ENCODE data around the gene STK39. TPM values are rescaled to one million over a fixed set of nuclear protein-coding genes. Genes with fewer than 3 reads are reported as not detected.
"Not testable (repeated sequence)": the region's sequence is repeated elsewhere in the genome, so short reads cannot be mapped to it uniquely, and the experiment has no call there.

STK39 gene
- total RNA-seq, 1 experiment from 2014 or later: 22.1 TPM

DNA sequence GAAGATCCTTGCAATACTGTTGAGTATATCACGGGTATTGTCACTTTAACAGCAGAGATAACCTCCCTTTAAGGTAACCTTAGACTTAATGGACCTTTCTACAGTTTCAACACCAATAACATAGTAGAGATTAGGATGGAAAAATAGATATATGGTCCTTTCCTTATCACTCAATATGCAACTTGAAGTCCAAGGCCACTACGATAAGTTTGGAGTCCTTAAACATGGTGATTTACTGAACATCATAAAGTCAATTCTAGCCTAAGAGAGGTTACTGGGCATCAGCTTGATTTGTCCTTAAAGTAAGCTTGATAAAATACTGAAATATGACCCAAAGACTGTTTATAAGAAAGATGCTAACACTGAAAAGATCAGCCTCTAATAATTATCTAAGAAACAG, 203.2 kb downstream of the STK39 start:
- Histone ChIP-seq H3K4ac (ENCODE audit: low read depth, low read length) (no peak overlapping the region), H3K9ac (ENCODE audit: extremely low read depth, insufficient read length, low read length) (no peak overlapping the region), H2BK12ac (ENCODE audit: insufficient read length, low read depth, low read length) (no peak overlapping the region), H3K79me1 (ENCODE audit: insufficient read depth, low read depth, low read length, poor library complexity, severe bottlenecking) (no peaks in the 10 kb centered on the region), H4K91ac (ENCODE audit: insufficient read length, low read depth, low read length) (no peak overlapping the region), H3K4me1 (ENCODE audit: insufficient read depth, low read length) (no peaks in the 10 kb centered on the region), H2BK5ac (ENCODE audit: insufficient read length, low read length) (no peak overlapping the region), H2BK20ac (ENCODE audit: low read depth, low read length, poor library complexity, severe bottlenecking) (no peak overlapping the region), H2AFZ (ENCODE audit: low read length) (no peak overlapping the region), H2BK120ac (ENCODE audit: low read depth, low read length, poor library complexity, severe bottlenecking) (no peak overlapping the region), H2AK5ac (ENCODE audit: insufficient read length, low read length) (no peak overlapping the region), H3K14ac (ENCODE audit: insufficient read depth, low read length) (no peak overlapping the region), H3K56ac (ENCODE audit: insufficient read length, low read depth, low read length) (no peak overlapping the region), H3K9me3 (ENCODE audit: control insufficient read depth, low read depth, low read length) (no peaks in the 10 kb centered on the region), H4K8ac (replicated peaks; ENCODE audit: insufficient read length, low read depth, low read length) (no peak overlapping the region), H4K5ac (ENCODE audit: insufficient read length, low read depth, low read length) (no peak overlapping the region), H3K23me2 (ENCODE audit: insufficient read length, low read depth, low read length, poor library complexity, severe bottlenecking) (no peaks in the 10 kb centered on the region), H3K23ac (ENCODE audit: insufficient read length, low read depth, low read length) (no peak overlapping the region), H3T11ph (ENCODE audit: low read length) (no peak overlapping the region), H3K4me2 (ENCODE audit: insufficient read depth, insufficient read length, low read length) (no peak overlapping the region), H3K79me2 (ENCODE audit: insufficient read depth, low read length) (no peaks in the 10 kb centered on the region), H2BK15ac (ENCODE audit: low read depth, low read length) (no peak overlapping the region), H3K27me3 (ENCODE audit: insufficient read depth, low read length) (no peaks in the 10 kb centered on the region), H3K27ac (ENCODE audit: insufficient read length, low read depth, low read length) (no peak overlapping the region), H3K18ac (ENCODE audit: insufficient read length, low read depth, low read length) (no peak overlapping the region), H4K20me1 (ENCODE audit: control insufficient read depth, insufficient read depth, insufficient read length) (no peaks in the 10 kb centered on the region)
- WGBS (ENCODE audit: extremely low coverage, insufficient read length, low lambda C conversion rate): no CpG with 5 or more reads among the region's 2 CpGs
- no peaks in the 10 kb centered on the region; a peak in 1 of 7 replicates for H3K36me3 Mint-ChIP-seq (ENCODE audit: insufficient read depth in 1 of 3, low read depth in 3 of 3)
- TF ChIP-seq, protein P1, sequence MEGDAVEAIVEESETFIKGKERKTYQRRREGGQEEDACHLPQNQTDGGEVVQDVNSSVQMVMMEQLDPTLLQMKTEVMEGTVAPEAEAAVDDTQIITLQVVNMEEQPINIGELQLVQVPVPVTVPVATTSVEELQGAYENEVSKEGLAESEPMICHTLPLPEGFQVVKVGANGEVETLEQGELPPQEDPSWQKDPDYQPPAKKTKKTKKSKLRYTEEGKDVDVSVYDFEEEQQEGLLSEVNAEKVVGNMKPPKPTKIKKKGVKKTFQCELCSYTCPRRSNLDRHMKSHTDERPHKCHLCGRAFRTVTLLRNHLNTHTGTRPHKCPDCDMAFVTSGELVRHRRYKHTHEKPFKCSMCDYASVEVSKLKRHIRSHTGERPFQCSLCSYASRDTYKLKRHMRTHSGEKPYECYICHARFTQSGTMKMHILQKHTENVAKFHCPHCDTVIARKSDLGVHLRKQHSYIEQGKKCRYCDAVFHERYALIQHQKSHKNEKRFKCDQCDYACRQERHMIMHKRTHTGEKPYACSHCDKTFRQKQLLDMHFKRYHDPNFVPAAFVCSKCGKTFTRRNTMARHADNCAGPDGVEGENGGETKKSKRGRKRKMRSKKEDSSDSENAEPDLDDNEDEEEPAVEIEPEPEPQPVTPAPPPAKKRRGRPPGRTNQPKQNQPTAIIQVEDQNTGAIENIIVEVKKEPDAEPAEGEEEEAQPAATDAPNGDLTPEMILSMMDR (conservative IDR thresholded peaks at IDR 0.05): no peak
- H3K4me1 Mint-ChIP-seq: peaks cover 17 to 18% of the 10 kb centered on the region in 2 experiments
- H3K4me3 Mint-ChIP-seq: no peak overlapping the region
- no peaks in the 10 kb centered on the region for H3K27me3 Mint-ChIP-seq (ENCODE audit: low read depth)
- peak overlapping the region in 2 of 3 experiments; percentile 13 to 53; a peak in 3 of 7 replicates for H3K27ac Mint-ChIP-seq
- no peak for DNase-seq
- H3K9me3 Mint-ChIP-seq: no peaks in the 10 kb centered on the region

DNA sequence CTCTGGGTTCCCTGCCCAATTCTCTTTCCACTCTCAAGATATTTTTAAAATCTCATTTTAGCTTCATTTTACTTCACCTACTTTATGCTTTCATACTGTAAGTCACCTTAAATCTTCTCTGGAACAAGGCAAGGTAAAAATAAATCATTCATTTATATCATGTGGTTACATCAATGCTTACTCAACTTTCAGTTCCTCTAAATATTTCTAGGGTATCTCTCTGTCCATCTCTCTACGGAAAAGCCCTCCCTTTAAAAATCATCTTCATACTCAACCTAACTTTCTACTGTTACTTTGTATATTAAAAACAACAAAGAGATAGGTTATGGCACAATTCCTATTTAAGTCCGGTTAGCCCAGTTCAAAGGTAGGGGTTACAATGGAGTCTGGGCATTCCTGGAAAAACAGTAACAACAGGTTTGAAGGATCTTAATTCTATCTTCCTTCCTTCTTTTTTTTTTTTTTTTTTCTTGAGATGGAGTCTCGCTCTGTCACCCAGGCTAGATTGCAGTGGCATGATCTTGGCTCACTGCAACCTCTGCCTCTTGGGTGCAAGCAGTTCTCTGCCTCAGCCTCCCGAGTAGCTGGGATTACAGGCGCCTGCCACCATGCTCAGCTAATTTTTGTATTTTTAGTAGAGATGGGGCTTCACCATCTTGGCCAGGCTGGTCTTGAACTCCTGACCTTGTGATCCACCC, 205.1 kb downstream of the STK39 start:
- H3K27ac Mint-ChIP-seq; H3K9ac ChIP-seq (ENCODE audit: extremely low read depth, insufficient read length, low read length); H4K91ac ChIP-seq (ENCODE audit: insufficient read length, low read depth, low read length); DNase-seq; H3K18ac ChIP-seq (ENCODE audit: insufficient read length, low read depth, low read length); H3K23me2 ChIP-seq (ENCODE audit: insufficient read length, low read depth, low read length, poor library complexity, severe bottlenecking); H3K36me3 Mint-ChIP-seq (ENCODE audit: insufficient read depth in 1 of 3, low read depth in 3 of 3); H4K5ac ChIP-seq (ENCODE audit: insufficient read length, low read depth, low read length); H2AK5ac ChIP-seq (ENCODE audit: insufficient read length, low read length); H2BK120ac ChIP-seq (ENCODE audit: low read depth, low read length, poor library complexity, severe bottlenecking); H3K27me3 ChIP-seq (ENCODE audit: insufficient read depth, low read length); H3K27ac ChIP-seq (ENCODE audit: insufficient read length, low read depth, low read length); H3K27me3 Mint-ChIP-seq (ENCODE audit: low read depth); H3K56ac ChIP-seq (ENCODE audit: insufficient read length, low read depth, low read length); H3K4ac ChIP-seq (ENCODE audit: low read depth, low read length); H2AFZ ChIP-seq (ENCODE audit: low read length); H3K79me2 ChIP-seq (ENCODE audit: insufficient read depth, low read length); H2BK15ac ChIP-seq (ENCODE audit: low read depth, low read length); H3K79me1 ChIP-seq (ENCODE audit: insufficient read depth, low read depth, low read length, poor library complexity, severe bottlenecking); H4K8ac ChIP-seq (replicated peaks; ENCODE audit: insufficient read length, low read depth, low read length); H3K4me2 ChIP-seq (ENCODE audit: insufficient read depth, insufficient read length, low read length); H3K23ac ChIP-seq (ENCODE audit: insufficient read length, low read depth, low read length); H4K20me1 ChIP-seq (ENCODE audit: control insufficient read depth, insufficient read depth, insufficient read length); H3T11ph ChIP-seq (ENCODE audit: low read length); H3K14ac ChIP-seq (ENCODE audit: insufficient read depth, low read length); H2BK5ac ChIP-seq (ENCODE audit: insufficient read length, low read length); H3K4me3 Mint-ChIP-seq; H3K4me1 ChIP-seq (ENCODE audit: insufficient read depth, low read length); H3K9me3 Mint-ChIP-seq; H3K9me3 ChIP-seq (ENCODE audit: control insufficient read depth, low read depth, low read length); H2BK12ac ChIP-seq (ENCODE audit: insufficient read length, low read depth, low read length); H2BK20ac ChIP-seq (ENCODE audit: low read depth, low read length, poor library complexity, severe bottlenecking): not testable (repeated sequence)
- WGBS (ENCODE audit: extremely low coverage, insufficient read length, low lambda C conversion rate): no CpG with 5 or more reads among the region's 5 CpGs
- H3K4me1 Mint-ChIP-seq: peaks cover 14 to 16% of the 10 kb centered on the region in 2 experiments
